GM12878 (cell line): Measurements from ENCODE around the gene SRPK3. TPM values are rescaled to one million over a fixed set of nuclear protein-coding genes. Genes with fewer than 3 reads are reported as not detected.

ENCODE experiments used
- ATAC-seq: fragments of 200-7000 bp; cut with Tn5 transposase; 3 replicates; pipeline ENCODE4 v1.9.1; 2020; ENCODE audit warnings: mild to moderate bottlenecking, moderate library complexity
- BruUV-seq: library from RNA; stranded (reverse); fragments of 400-500 nt; replicated peaks from 2 replicates; lab custom pipeline; 2021; lab: Mats Ljungman, UMichigan
- CTCF ChIA-PET: fragments of 300-600 bp; sonication (Branson Sonifier 250); formaldehyde crosslinking; extraction: SDS; loops from one replicate; lab custom pipeline; 2021; ENCODE audit warnings: inconsistent platforms; lab: Yijun Ruan, JAX
- POLR2A ChIA-PET: fragments of 350-600 bp; formaldehyde crosslinking; extraction: SDS; loops from one replicate; lab custom pipeline; 2021; ENCODE audit warnings: inconsistent platforms; lab: Charles Lee
- RAD21 ChIA-PET: fragments of 300-600 bp; sonication (Branson Sonifier 250); formaldehyde crosslinking; loops from one replicate; lab custom pipeline; 2023; ENCODE audit warnings: antibody characterized with exemption; ENCODE audit not compliant: unreplicated experiment; lab: Charles Lee
- SMC1A ChIA-PET: fragments of 300-600 bp; sonication (Branson Sonifier 250); formaldehyde crosslinking; loops from one replicate; lab custom pipeline; 2023; ENCODE audit not compliant: unreplicated experiment, uncharacterized antibody; lab: Charles Lee
- DNase-seq: peaks from one replicate; pipeline ENCODE4 v3.0.0-alpha.2; 2011; ENCODE audit warnings: low read depth, low spot score
- FAIRE-seq: peaks from 3 replicates; lab custom pipeline; 2011; peaks lifted over from hg19 to GRCh38; lab: Jason Lieb, UNC
- H2AFZ ChIP-seq: 2 replicates; pipeline ENCODE4 v1.6.0; 2011; ENCODE audit warnings: low read depth, low read length, control low read depth; ENCODE audit not compliant: control insufficient read depth
- H3K27ac ChIP-seq: 2 replicates; pipeline ENCODE4 v1.5.1; 2011; ENCODE audit warnings: control low read depth; ENCODE audit not compliant: control insufficient read depth, insufficient read depth
- H3K27me3 ChIP-seq, 2 experiments: replicated peaks in 1 of 2; 2 replicates each; pipeline versions ENCODE4 v1.6.0 to v1.6.1; 2011; ENCODE audit warnings: low read length in 1 of 2; ENCODE audit not compliant: control insufficient read depth in 2 of 2, insufficient read depth in 2 of 2
- H3K36me3 ChIP-seq, 2 experiments: 2 replicates each; pipeline ENCODE4 v1.5.1; 2011; ENCODE audit warnings: low read length in 1 of 2; ENCODE audit not compliant: control insufficient read depth in 2 of 2, insufficient read depth in 2 of 2
- H3K4me1 ChIP-seq: 2 replicates; pipeline ENCODE4 v1.6.1; 2011; ENCODE audit warnings: mild to moderate bottlenecking, low read length, moderate library complexity, mixed read lengths; ENCODE audit not compliant: control insufficient read depth, insufficient read depth
- H3K4me2 ChIP-seq: 2 replicates; pipeline ENCODE4 v1.6.0; 2011; ENCODE audit warnings: control low read depth; ENCODE audit not compliant: control insufficient read depth, insufficient read depth
- H3K4me3 ChIP-seq: fragments of 200-600 bp; sonication (generic); 2 replicates; pipeline ENCODE4 v1.5.1; 2016
- H3K79me2 ChIP-seq: 2 replicates; pipeline ENCODE4 v1.6.0; 2011; ENCODE audit warnings: low read length; ENCODE audit not compliant: control insufficient read depth, insufficient read depth
- H3K9ac ChIP-seq: 2 replicates; pipeline ENCODE4 v1.8.0; 2011; ENCODE audit warnings: low read length, control low read depth, mixed read lengths; ENCODE audit not compliant: control insufficient read depth, insufficient read depth
- H3K9me3 ChIP-seq: replicated peaks from 3 replicates; pipeline ENCODE4 v1.5.1; 2011; ENCODE audit warnings: mild to moderate bottlenecking, low read length; ENCODE audit not compliant: control insufficient read depth, insufficient read depth
- H4K20me1 ChIP-seq: 2 replicates; pipeline ENCODE4 v1.6.0; 2011; ENCODE audit not compliant: control insufficient read depth, insufficient read depth
- EGR1 ChIP-seq, 2 experiments: IDR thresholded peaks; 1 replicate in 1 of 2; 2 replicates in 1 of 2; pipeline ENCODE4 v1.6.1; 2011 to 2012; ENCODE audit warnings: low read depth in 2 of 2, low read length in 2 of 2, borderline replicate concordance in 1 of 2, mild to moderate bottlenecking in 1 of 2, moderate library complexity in 1 of 2
- FOXM1 ChIP-seq: IDR thresholded peaks from 2 replicates; pipeline ENCODE4 v1.6.1; 2012; ENCODE audit warnings: low read depth, mild to moderate bottlenecking, inconsistent platforms, low read length, moderate library complexity
- IRF4 ChIP-seq: IDR thresholded peaks from 2 replicates; pipeline ENCODE4 v1.6.1; 2011; ENCODE audit warnings: low read depth, low read length
- MYB ChIP-seq: fragments of 150-350 bp; IDR thresholded peaks from 2 replicates; pipeline ENCODE4 v1.6.1; 2014; ENCODE audit warnings: mild to moderate bottlenecking, low read depth, low read length, borderline replicate concordance
- MYC ChIP-seq: IDR thresholded peaks from 2 replicates; pipeline ENCODE4 v1.6.1; 2011; ENCODE audit warnings: mild to moderate bottlenecking, low read length, moderate library complexity, inconsistent platforms; ENCODE audit not compliant: insufficient read depth, insufficient replicate concordance, insufficient read length, severe bottlenecking
- NFYB ChIP-seq: IDR thresholded peaks from 2 replicates; pipeline ENCODE4 v1.6.1; 2011; ENCODE audit warnings: low read depth, mild to moderate bottlenecking, low read length, improper control_type of control experiment, moderate library complexity; ENCODE audit not compliant: insufficient read depth
- RB1 ChIP-seq: fragments of 450-650 bp; formaldehyde crosslinking; IDR thresholded peaks from 2 replicates; pipeline ENCODE4 v1.6.1; 2017; ENCODE audit warnings: mild to moderate bottlenecking, borderline replicate concordance
- TBL1XR1 ChIP-seq: IDR thresholded peaks from 2 replicates; pipeline ENCODE4 v1.6.1; 2012; ENCODE audit warnings: low read depth, low read length, improper control_type of control experiment
- ZSCAN29 ChIP-seq: fragments of 450-650 bp; IDR thresholded peaks from 2 replicates; pipeline ENCODE4 v1.6.1; 2017; ENCODE audit warnings: mild to moderate bottlenecking, moderate library complexity
- WGBS: methylation state at CpG from one replicate; pipeline ENCODE4 v1.1.6; 2016; ENCODE audit warnings: low lambda C conversion rate; ENCODE audit not compliant: insufficient replicate concordance, insufficient coverage; ENCODE audit errors: missing lambda C conversion rate; 5-methylcytosine and 5-hydroxymethylcytosine counted together
- in situ Hi-C: fragments of 300-500 bp; cut with MboI; formaldehyde crosslinking; loops from 9 replicates; pipeline ENCODE4 v1.14.3; 2018; ENCODE audit warnings: mixed read lengths
- intact Hi-C: fragments of 100-400 bp; cut with micrococcal nuclease; formaldehyde crosslinking; loops from one replicate; pipeline ENCODE4 v1.14.2; 2022; ENCODE audit not compliant: unreplicated experiment
- polyA plus RNA-seq, 11 experiments: library from polyadenylated mRNA; depleted of rRNA in 4 of 11; unstranded in 6 of 11; stranded (reverse) in 5 of 11; fragments of >200 nt; fragmentation: Nextera tagmentation in 4 of 11; fragmentation: Illumina TruSeq in 1 of 11; extraction: Ambion mirVana in 4 of 11; extraction: Trizol in 1 of 11; gene quantifications; 1 replicate in 1 of 11; 2 replicates in 10 of 11; pipeline versions ENCODE4 v1.2.1 to v1.2.3, GENCODE V29; 2011 to 2016; ENCODE audit warnings: inconsistent platforms in 2 of 11, missing spikeins in 2 of 11, low read depth in 1 of 11
- total RNA-seq, 4 experiments: library from RNA; depleted of rRNA in 3 of 4; stranded (reverse); fragments of >200 nt in 3 of 4; fragmentation: Illumina TruSeq in 1 of 4; extraction: Trizol in 1 of 4; gene quantifications; 2 replicates each; pipeline versions ENCODE4 v1.2.1 to v1.2.3, GENCODE V29; 2013 to 2021
- TF ChIP-seq, protein P1 (sequence below): fragments of 450-650 bp; IDR thresholded peaks from 2 replicates; pipeline ENCODE4 v1.6.1; 2017; ENCODE audit warnings: mild to moderate bottlenecking, moderate library complexity
- TF ChIP-seq, protein P2 (sequence below): IDR thresholded peaks from 2 replicates; pipeline ENCODE4 v1.6.1; 2011; ENCODE audit warnings: low read depth, low read length, improper control_type of control experiment, borderline replicate concordance
- TF ChIP-seq, protein P3 (sequence below): fragments of 450-650 bp; IDR thresholded peaks from 2 replicates; pipeline ENCODE4 v1.6.1; 2018; ENCODE audit warnings: borderline replicate concordance, mild to moderate bottlenecking; ENCODE audit not compliant: partially characterized antibody

The SRPK3 gene
- total and polyA plus RNA-seq, 10 of the 15 experiments (the other 5 are each of a cell fraction or from before 2014, with no cell fraction given), result 0.05 to 0.19 TPM; not detected in 8

DNA sequence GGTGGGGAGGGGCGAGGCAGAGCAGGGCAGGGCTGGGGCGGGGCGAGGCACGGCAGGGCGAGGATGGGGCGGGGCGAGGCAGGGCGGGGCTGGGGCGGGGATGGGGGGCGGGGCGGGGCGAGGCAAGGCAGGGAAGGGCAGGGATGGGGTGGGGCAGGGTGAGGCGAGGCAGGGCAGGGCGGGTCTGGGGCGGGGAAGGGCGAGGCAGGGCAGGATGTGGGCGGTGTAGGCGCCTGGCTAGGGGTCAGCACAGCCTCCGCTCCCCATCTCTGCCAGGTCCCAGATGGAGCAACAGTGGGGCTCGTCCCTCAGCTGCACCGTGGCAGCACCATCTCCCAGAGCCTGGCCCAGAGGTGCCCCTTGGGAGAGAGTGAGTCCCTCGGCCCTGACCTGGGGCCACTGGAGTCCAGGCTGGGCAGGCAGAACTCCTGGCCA is 4.2 kb upstream of the SRPK3 start (continued):
- TF ChIP-seq MYB, result no peak
- TF ChIP-seq, protein P1, sequence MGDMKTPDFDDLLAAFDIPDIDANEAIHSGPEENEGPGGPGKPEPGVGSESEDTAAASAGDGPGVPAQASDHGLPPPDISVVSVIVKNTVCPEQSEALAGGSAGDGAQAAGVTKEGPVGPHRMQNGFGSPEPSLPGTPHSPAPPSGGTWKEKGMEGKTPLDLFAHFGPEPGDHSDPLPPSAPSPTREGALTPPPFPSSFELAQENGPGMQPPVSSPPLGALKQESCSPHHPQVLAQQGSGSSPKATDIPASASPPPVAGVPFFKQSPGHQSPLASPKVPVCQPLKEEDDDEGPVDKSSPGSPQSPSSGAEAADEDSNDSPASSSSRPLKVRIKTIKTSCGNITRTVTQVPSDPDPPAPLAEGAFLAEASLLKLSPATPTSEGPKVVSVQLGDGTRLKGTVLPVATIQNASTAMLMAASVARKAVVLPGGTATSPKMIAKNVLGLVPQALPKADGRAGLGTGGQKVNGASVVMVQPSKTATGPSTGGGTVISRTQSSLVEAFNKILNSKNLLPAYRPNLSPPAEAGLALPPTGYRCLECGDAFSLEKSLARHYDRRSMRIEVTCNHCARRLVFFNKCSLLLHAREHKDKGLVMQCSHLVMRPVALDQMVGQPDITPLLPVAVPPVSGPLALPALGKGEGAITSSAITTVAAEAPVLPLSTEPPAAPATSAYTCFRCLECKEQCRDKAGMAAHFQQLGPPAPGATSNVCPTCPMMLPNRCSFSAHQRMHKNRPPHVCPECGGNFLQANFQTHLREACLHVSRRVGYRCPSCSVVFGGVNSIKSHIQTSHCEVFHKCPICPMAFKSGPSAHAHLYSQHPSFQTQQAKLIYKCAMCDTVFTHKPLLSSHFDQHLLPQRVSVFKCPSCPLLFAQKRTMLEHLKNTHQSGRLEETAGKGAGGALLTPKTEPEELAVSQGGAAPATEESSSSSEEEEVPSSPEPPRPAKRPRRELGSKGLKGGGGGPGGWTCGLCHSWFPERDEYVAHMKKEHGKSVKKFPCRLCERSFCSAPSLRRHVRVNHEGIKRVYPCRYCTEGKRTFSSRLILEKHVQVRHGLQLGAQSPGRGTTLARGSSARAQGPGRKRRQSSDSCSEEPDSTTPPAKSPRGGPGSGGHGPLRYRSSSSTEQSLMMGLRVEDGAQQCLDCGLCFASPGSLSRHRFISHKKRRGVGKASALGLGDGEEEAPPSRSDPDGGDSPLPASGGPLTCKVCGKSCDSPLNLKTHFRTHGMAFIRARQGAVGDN, result no peak
- no peak for TF ChIP-seq EGR1 (IDR thresholded peaks at IDR 0.05; ENCODE audit: borderline replicate concordance in 1 of 2, low read depth in 2 of 2, low read length in 2 of 2)
- TF ChIP-seq TBL1XR1, result no peak
- TF ChIP-seq ZSCAN29, result no peak

DNA sequence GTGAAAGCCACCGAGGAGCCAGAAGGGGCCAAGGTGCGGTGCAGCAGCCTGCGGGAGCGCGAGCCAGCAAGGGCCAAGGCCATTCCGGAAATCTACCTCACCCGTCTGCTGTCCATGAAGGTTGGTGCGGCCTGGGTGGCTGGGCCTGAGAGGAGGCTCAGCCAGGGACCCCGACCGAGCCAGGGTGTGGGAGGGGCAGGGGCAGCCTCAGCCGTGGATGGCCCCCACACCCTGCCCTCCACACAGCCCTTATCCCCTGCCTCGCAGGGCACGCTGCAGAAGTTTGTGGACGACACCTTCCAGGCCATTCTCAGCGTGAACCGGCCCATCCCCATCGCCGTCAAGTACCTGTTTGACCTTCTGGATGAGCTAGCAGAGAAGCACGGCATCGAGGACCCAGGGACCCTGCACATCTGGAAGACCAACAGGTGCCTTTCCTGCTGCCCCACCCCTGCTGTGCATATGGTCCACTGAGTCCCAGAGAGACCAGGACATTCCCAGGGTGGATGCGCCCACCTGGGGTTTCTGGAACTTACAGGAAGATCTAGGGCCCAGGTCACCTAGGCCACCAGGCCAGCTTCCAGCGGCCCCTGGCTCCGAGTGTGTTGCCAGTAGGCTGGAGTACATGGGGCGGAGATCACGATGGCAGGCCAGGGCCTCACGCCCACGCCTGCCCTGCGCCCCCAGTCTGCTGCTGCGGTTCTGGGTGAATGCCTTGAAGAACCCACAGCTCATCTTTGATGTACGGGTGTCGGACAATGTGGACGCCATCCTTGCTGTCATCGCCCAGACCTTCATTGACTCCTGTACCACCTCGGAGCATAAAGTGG is 3.4 kb upstream of the SRPK3 start:
- H2AFZ ChIP-seq, result no peak overlapping the region
- intact Hi-C loops, result no loop called here
- no peaks in the 10 kb centered on the region for H3K36me3 ChIP-seq
- H3K79me2 ChIP-seq, result no peaks in the 10 kb centered on the region
- ChIA-PET SMC1A (no interaction called here), CTCF (interaction anchor here (2.5 kb wide), 1 partner anchor 170 kb away, joined by 7 read pairs; no protein-coding TSS in a partner anchor), POLR2A (interaction anchor here (0.5 kb wide), 1 partner anchor 164 kb away, joined by 6 read pairs; no protein-coding TSS in a partner anchor), RAD21 (no interaction called here)
- no peak overlapping the region for H3K27ac ChIP-seq
- no peaks in the 10 kb centered on the region for H3K4me1 ChIP-seq
- WGBS, result 63% methylated on average over 34 of the region's 34 CpGs
- H3K27me3 ChIP-seq, result no peaks in the 10 kb centered on the region
- ATAC-seq, result no peak
- in situ Hi-C loops, result no loop called here
- no peak overlapping the region for H3K4me2 ChIP-seq
- no peaks in the 10 kb centered on the region for H4K20me1 ChIP-seq
- H3K4me3 ChIP-seq, result no peak overlapping the region
- no peaks in the 10 kb centered on the region; the same call in 2 of the 3 replicates for H3K9me3 ChIP-seq
- BruUV-seq, result no TSS peak
- no peak for FAIRE-seq
- DNase-seq, result no peak
- H3K9ac ChIP-seq, result no peak overlapping the region
- no peak for TF ChIP-seq NFYB
- TF ChIP-seq, protein P2, sequence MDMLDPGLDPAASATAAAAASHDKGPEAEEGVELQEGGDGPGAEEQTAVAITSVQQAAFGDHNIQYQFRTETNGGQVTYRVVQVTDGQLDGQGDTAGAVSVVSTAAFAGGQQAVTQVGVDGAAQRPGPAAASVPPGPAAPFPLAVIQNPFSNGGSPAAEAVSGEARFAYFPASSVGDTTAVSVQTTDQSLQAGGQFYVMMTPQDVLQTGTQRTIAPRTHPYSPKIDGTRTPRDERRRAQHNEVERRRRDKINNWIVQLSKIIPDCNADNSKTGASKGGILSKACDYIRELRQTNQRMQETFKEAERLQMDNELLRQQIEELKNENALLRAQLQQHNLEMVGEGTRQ, result no peak
- TF ChIP-seq, protein P3, sequence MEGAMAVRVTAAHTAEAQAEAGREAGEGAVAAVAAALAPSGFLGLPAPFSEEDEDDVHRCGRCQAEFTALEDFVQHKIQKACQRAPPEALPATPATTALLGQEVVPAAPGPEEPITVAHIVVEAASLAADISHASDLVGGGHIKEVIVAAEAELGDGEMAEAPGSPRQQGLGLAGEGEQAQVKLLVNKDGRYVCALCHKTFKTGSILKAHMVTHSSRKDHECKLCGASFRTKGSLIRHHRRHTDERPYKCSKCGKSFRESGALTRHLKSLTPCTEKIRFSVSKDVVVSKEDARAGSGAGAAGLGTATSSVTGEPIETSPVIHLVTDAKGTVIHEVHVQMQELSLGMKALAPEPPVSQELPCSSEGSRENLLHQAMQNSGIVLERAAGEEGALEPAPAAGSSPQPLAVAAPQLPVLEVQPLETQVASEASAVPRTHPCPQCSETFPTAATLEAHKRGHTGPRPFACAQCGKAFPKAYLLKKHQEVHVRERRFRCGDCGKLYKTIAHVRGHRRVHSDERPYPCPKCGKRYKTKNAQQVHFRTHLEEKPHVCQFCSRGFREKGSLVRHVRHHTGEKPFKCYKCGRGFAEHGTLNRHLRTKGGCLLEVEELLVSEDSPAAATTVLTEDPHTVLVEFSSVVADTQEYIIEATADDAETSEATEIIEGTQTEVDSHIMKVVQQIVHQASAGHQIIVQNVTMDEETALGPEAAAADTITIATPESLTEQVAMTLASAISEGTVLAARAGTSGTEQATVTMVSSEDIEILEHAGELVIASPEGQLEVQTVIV, result no peak
- TF ChIP-seq RB1, result no peak
- no peak for TF ChIP-seq FOXM1
- TF ChIP-seq IRF4, result no peak
- no peak for TF ChIP-seq MYC
